Loucy (cell line): Measurements from ENCODE around the gene DDX19B.

Experiments used
- EZH2phosphoT487 ChIP-seq: fragments of 200-600 bp; IDR thresholded peaks from 2 replicates; pipeline ENCODE4 v1.6.1; 2018; ENCODE audit warnings: antibody characterized with exemption, mild to moderate bottlenecking, moderate library complexity, borderline replicate concordance
- TF ChIP-seq, protein P1 (sequence below): fragments of 200-600 bp; sonication (generic); conservative IDR thresholded peaks from 2 replicates; pipeline ENCODE4 v1.5.1; 2014; ENCODE audit warnings: mild to moderate bottlenecking, antibody characterized with exemption, low read length

DNA sequence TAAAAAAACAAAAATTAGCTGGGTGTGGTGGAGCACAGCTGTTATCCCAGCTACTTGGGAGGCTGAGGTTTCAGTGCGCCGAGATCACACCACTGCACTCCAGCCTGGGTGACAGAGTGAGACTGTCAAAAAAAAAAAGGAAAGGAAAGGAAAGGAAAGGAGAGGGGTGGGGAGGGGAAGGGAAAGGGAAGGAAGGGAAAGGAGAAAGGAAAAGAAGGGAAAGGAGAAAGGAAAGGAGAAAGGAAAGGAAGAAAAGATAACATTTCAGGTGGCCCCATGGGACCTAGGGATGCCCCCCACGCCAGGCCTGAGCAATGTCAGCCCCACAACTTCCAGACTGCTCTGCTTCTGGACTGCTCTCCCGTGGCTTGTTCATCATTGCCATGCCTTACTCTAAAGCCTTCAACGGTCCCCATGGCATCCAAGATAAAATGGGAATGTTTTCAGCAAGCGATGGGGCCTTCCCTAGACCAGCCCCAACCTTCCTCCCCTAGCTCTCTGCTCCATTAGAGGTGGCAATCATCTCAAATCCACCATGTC, 84.5 kb downstream of the DDX19B start:
- TF ChIP-seq, protein P1, sequence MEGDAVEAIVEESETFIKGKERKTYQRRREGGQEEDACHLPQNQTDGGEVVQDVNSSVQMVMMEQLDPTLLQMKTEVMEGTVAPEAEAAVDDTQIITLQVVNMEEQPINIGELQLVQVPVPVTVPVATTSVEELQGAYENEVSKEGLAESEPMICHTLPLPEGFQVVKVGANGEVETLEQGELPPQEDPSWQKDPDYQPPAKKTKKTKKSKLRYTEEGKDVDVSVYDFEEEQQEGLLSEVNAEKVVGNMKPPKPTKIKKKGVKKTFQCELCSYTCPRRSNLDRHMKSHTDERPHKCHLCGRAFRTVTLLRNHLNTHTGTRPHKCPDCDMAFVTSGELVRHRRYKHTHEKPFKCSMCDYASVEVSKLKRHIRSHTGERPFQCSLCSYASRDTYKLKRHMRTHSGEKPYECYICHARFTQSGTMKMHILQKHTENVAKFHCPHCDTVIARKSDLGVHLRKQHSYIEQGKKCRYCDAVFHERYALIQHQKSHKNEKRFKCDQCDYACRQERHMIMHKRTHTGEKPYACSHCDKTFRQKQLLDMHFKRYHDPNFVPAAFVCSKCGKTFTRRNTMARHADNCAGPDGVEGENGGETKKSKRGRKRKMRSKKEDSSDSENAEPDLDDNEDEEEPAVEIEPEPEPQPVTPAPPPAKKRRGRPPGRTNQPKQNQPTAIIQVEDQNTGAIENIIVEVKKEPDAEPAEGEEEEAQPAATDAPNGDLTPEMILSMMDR: no peak
- TF ChIP-seq EZH2phosphoT487: no peak
